NCI-H748 treated with DMSO at 0.1 percent for 48 hours (cell line): Measurements from ENCODE around the gene COL17A1.

Source experiments
- DNase-seq: peaks from one replicate; lab custom pipeline; 2025; lab: John Stamatoyannopoulos, UW

Gene COL17A1

GRCh38 chr10:103985726-103986125 lies 100.0 kb downstream of the COL17A1 start:
- DNase-seq: no peak

GRCh38 chr10:103983367-103983911 lies 102.2 kb downstream of the COL17A1 start:
- DNase-seq: no peak

GRCh38 chr10:103982639-103983038 lies 103.0 kb downstream of the COL17A1 start:
- no peak for DNase-seq
